CD4-positive, alpha-beta T cell treated with Interferon gamma for 1 hour (primary cell): ENCODE data around the gene PDE11A.

ENCODE experiments used
- DNase-seq: peaks from one replicate; pipeline ENCODE4 v3.0.0-alpha.2; 2020

Gene PDE11A

GRCh38 chr2:177753682-177754491 is 318.7 kb downstream of the PDE11A start:
- DNase-seq = peak; percentile 63

DNA sequence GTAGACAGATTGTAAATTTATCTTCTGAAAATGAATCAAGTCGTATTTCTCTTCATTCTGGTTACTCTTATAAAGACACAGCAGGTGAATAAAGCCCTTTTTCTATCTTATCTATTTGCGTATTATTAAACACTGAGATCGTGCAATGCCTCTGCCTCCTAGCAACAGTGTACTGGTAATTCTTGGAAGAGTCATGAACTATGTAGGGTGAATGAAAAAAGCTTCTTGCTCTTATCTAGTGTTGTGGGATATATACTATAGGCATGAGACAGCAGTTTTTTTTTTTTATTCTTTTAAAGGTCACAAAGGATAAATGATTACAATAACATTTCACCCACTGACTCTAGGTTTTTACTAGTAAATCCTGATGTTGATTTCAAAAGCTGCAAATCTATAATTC is 324.2 kb downstream of the PDE11A start:
- no peak for DNase-seq

DNA sequence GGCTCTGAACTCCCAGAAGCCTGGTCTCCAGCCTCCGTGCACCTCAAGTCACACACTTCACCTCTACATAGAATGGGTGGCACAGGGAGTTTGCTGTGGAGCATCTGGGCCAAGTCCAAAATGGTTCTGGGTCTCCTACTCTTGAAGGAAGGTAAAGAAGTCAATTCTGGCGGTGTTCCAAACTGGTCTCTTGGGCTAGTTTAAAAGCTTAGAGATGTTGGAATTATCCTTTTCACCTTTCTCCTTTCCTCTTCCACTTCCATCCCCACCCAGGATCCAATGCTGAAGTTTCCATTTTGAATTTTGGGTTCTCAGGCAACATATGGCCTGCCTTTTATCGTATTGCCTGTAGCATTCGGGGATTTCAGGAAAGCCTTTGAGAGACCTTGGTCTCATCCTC is 325.2 kb downstream of the PDE11A start:
- DNase-seq = no peak

DNA sequence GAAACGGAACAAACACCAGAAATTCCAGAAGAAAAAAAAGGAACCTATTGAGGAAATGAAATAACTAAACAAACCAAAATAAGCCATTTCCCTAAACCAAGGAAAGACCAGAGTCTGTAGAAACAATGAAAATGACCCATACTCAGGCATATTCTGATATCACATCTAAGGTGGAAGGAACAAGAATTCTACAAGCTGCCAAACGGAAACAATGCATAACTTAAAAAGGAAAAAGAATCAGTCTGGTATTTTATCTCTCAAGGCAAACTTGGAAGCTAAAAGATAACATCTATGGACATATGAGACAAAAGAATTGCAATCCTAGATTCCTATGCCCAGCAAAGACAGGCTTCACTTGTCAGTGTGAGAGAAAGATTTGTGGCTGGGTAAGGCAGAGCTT is 326.2 kb downstream of the PDE11A start:
- DNase-seq = no peak

- no peak for DNase-seq
Observed at GRCh38 chr2:177745531-177745930, 327.0 kb downstream of the PDE11A start.

DNA sequence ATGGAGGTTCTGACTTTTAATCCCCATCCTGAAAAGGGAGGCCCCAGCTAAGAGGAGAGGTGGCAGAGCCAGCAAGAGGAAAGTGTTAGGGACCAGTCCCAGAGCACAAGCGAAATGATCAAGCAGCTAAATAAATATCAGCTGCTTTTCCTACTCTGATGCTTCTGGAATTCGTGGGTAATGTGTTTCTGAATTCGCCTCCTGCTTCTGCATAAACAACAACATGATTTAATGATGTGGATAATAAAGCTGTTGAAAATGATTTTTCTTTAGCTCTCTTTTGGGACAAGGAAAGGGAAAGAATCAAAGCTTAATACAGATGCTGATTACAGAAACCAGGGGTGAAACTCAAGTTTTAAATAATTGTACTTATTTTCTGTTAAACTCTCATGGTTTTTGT is 329.7 kb downstream of the PDE11A start:
- DNase-seq = no peak

DNA sequence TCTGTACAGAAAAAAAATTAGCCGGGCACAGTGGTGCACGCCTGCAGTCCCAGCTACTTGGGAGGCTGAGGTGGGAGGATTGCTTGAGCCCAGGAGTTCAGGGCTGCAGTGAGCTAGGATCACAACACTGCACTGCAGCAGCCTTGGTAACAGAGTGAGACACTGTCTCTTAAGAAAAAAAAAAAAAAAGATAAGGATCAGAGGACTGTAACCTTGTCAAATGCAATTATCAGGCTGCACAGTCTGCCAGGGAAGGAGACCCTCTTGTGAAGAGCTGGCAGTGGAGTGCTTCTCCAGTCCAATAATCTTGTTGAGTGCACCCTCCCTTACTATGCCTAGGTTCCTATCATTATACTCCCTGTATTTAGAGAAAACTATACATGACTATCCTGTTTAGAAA is 330.7 kb downstream of the PDE11A start:
- DNase-seq = no peak

DNA sequence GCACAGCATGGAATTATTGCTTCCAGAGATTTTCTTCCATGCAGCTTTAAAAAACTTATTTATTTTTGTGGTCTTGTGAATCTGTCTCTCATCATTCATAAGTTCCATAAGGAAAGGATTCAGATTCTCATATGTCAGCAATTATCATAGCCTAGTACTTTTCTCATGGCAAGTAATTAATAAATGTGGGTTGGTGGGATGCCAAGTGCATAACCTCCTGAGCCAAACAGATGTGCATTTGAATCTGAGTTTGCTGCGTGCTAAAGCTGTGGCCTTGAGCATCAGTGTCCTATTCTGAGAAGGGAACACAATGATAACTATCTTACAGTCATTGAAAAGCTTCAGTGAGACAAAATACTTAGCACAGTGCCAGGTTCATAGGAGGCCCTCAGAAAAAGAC is 331.9 kb downstream of the PDE11A start:
- DNase-seq = no peak

- no peak for DNase-seq
Observed at GRCh38 chr2:177738461-177739235, 333.9 kb downstream of the PDE11A start.

GRCh38 chr2:177735318-177735803 is 337.2 kb downstream of the PDE11A start:
- DNase-seq = no peak

- no peak for DNase-seq
Observed at GRCh38 chr2:177733322-177733855, 339.2 kb downstream of the PDE11A start.

- DNase-seq = no peak
Observed at GRCh38 chr2:177731384-177731783, 341.2 kb downstream of the PDE11A start.

DNA sequence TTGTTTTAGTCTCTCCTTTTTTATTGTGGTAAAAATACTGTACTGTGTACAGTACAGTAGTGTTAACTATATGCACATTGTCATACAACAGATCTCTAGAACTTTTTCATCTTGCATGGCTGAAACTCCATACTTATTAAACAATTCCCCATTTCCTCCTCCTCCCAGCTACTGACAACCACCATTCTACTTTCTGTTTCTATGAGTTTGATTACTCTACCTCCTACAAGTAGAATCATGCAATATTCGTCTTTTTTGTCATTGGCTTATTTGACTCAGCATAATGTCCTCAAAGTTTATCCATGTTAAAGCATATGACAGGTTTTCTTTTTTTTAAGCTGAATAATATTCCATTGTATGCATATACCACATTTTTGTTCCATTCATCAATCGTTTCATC is 341.8 kb downstream of the PDE11A start:
- no peak for DNase-seq

- DNase-seq = no peak
Observed at GRCh38 chr2:177730363-177730762, 342.2 kb downstream of the PDE11A start.

- no peak for DNase-seq
Observed at GRCh38 chr2:177728920-177729319, 343.7 kb downstream of the PDE11A start.

- DNase-seq = no peak
Observed at GRCh38 chr2:177728399-177728765, 344.2 kb downstream of the PDE11A start.

- DNase-seq = no peak
Observed at GRCh38 chr2:177727577-177728398, 344.8 kb downstream of the PDE11A start.

- no peak for DNase-seq
Observed at GRCh38 chr2:177726931-177727348, 345.6 kb downstream of the PDE11A start.

DNA sequence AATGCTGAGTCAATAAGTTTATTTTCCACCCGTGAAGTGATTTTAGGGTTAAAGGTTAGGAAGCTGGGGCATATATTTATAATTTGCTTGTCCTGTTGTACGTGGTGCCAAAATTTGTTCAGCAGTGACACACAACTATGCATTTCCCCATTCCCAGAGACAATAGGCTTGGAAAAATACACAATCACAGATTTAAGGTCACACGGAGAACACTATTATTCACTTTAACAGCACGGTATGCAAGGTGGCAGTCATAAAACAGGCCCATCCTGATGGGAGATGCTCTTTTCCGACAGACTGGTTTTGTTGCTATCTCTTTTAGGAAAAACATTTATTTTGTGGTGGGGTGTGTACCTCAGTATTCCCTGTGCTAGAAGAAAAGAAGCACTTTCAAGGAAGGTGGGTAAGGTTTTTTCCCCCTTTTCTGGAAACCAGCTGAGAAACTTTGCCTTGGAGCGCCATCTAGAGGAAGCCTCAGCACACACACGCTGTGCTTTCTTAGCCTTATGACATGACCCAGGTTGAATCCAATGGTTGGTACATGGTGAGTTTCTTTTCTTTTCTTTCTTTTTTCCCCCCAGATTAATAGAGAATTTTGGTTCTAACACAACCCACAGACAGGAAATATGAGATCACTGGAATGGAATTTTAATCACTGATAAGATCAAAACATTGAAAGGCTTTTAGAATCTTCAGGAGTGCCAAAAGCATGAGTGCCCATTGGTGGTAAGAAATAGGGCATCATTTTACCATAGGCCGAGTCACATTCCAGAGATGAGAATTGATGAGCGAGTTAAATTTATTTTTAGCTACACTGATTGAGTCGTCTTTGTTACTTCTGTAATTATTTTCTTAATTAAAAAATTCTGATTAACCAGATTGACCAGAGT is 347.9 kb downstream of the PDE11A start:
- DNase-seq = peak; percentile 1

GRCh38 chr2:177723235-177723634 is 349.3 kb downstream of the PDE11A start:
- DNase-seq = no peak

DNA sequence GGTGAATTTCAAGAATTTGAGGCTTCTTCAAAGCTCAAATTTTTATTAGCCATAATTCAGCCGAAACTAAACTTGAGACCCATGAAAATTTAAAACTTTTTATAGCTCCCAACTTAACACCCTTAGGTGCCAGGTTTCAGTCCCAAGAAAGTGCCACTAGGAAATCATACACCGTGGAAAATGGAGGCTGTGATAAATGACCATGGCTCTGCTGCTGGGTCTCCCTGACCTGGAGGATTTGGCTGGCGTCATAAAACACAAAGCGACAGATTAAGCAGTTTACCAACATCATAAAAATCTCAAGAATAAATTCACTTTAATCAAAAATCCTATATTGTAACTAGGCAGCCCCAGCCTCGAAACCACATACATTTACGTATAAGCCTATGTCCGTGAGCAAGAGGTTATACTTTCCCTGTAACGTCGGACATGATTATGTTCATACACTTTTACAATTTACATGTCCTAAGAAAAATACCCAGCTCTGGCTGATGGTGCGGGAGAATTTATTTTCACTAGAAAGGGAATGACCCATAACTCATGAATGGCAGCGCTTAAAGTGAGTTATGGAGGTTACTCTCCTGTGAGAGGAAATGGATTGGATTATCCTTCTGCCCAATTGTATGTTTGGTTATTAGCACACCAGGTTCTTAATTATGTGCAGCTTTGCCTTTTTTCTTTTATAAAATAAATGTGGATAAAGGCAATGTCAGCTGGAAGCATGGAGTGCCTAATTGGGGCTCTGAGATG is 350.6 kb downstream of the PDE11A start:
- DNase-seq = no peak
